Stimulated activated CD4-positive, alpha-beta T cell treated with anti-CD3 and anti-CD28 coated beads, TNF-alpha, amount 100 ng/mL, for 48 hours (primary cell): ENCODE results near the gene PIK3R4.

Source experiments
- DNase-seq, 3 donors: peaks; one replicate each; pipeline ENCODE4 v3.0.0-alpha.2; 2020; ENCODE audit warnings: low read depth in 3 of 3

The PIK3R4 gene

GRCh38 chr3:130640027-130640426 is 106.6 kb downstream of the PIK3R4 start:
- DNase-seq = no peak

- DNase-seq = no peak
Measured at GRCh38 chr3:130636480-130637234, 110.0 kb downstream of the PIK3R4 start.

GRCh38 chr3:130635978-130636377 is 110.7 kb downstream of the PIK3R4 start:
- DNase-seq = no peak

- DNase-seq = no peak
Measured at GRCh38 chr3:130635285-130635684, 111.3 kb downstream of the PIK3R4 start.
